HG03196 (cell line): ENCODE results near the gene HOXA3.

ENCODE experiments used
- ATAC-seq: cut with Tn5 transposase; IDR thresholded peaks from one replicate; pipeline ENCODE4 v1.9.1; 2021; ENCODE audit not compliant: unreplicated experiment

HOXA3 gene

DNA sequence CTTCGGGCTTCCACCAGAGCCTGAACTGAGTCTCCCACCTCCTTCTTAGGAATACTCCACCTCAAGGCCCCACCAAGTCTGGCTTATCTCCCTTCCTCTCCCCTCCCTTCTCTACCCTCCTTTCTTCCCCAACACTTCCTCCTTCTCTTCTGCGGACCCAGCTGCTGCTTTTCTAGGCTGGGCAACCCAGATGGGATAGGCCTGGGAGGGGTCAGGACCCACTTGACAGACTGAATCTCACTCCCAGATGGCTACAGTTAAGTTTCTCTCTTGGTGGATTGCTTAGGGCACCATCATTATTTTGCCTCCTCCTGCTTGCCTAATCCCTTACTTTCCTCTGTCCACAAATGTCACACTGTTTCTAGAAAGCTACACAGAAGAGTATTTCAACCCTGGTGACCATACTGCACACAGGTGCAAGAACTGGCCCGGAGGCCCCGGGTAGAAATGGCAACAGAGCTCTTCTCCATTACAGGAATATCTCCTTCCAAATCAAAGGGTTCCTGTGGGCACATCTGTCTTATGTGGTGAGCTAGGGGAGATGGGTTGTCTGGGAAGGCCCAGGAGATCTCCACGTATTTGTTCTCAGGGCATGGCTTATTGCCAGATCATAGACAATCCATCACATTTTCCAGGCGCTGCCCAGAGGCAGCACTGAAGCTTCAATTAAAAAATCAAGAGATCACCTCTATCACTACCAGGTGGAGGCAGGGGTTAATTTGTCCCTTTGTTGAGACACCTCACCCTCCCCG lies 37.8 kb upstream of the HOXA3 start:
- ATAC-seq = no peak

DNA sequence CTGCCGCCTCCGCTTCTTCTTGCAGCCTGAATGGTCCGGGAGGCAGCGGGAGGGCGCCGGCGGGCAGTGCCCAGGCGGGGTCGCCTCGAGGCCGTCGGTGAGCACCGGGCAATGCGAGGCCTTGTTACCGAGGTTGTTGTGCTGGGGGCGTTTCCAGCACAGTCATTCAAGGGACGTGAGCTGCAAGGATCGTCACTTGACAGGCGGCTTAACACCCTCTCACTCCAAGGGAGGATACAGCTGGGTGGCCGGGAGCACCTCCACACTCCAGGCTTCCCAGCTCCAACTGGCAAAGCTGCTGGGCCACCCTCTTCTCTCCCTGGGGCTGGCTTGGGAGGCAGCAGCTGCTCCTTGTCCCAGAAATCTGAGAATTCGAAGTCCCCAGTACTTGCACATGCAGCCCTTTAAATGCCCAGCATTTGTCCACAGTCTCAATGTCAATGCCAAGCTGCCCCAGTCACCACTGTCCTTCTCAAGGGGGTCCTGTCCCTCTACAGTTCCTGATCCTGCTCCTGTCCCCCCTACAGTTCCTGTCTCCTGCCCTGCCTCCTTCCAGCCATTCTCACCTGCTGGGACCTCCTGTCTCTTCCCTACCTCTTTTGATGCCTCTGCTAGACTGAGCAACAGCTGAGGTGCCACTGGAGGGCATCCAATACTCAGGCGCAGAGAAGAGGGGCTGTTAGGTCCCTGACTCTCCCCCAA lies 37.1 kb upstream of the HOXA3 start:
- ATAC-seq = no peak

DNA sequence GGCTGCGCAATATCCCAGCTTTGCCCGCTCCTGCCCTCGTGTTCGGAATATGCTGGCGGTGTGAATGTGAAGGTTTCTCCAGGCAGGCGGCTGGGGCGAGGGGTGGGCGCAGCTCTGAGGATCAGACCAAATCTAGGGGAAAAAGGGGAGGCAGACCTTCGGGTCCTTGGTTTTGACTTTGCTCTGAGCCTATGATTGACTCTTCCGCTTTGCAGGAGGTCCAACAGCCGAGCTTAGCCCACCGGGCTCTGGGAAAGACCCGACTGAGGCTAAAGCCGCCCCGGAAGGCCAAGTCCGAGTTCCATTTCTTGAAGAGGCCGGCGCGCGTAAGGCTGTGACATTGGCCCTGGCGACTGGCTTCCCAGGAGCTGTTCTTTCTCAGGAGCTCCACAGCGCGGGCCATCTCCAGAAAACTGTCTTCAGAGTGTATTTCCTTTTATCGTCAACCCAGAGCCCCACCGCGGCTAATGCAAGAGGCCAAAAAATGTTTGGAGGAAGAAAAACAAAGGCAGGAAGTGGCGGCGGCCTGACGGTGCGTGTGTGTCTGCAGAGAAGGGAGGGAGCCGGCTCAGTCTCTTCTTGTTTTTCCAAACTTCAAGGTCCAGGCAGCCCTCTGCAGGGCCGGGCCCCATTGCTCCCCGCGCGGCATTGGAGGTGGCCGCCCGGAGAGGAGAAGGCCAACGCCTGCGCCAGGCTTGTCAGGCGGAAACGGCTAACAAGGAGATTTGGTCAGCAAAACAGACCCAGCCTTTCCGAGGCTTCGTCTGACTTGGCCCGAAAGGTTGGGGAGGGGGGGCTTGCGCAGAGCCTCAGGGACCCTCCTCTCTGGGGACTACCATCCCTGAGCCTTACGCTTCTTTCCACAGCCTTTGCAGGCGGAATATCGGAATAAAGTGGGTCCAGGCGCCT lies 36.3 kb upstream of the HOXA3 start:
- ATAC-seq = no peak

- ATAC-seq = no peak
Measured at GRCh38 chr7:27187475-27188385, 35.3 kb upstream of the HOXA3 start.

- no peak for ATAC-seq
Measured at GRCh38 chr7:27186668-27187474, 34.5 kb upstream of the HOXA3 start.

DNA sequence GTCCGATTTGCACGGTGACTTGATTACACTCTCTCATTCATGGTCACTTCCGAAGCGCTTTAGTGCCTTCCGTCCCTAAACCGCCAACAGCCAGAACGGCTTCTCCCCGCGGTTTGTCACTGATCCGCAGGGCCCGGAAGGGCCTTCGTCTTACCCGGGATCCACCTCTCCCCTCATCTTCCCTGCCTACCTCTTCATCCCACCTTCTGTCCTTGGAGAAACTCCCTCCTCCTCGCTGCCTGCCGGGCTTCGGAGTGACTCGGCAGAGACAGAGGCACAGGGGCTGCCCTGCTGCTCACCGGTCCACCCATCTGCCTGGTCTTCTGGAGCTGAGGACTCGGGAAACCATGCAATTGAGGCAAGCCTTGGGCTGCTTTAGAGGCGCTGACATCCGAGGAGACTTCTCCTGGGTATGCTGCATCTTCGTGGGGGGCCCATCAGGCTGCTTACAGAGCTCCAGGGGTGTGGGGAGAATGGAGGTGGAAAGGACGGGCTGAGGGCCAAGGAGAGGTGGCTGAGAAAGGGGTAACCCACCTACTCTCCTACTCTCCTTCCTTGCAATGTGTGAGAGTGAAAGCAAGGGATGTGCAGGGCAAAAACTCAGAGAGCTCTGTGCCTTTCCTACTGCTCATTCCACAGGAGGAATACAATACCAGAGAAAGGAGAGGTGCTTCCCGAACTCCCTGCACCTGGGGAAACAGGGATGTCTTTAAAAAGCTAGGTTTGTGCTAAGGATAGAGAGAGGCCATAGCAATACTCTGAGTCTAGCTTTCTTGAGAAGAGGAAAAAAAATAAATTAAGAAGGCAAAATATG lies 33.7 kb upstream of the HOXA3 start:
- no peak for ATAC-seq

DNA sequence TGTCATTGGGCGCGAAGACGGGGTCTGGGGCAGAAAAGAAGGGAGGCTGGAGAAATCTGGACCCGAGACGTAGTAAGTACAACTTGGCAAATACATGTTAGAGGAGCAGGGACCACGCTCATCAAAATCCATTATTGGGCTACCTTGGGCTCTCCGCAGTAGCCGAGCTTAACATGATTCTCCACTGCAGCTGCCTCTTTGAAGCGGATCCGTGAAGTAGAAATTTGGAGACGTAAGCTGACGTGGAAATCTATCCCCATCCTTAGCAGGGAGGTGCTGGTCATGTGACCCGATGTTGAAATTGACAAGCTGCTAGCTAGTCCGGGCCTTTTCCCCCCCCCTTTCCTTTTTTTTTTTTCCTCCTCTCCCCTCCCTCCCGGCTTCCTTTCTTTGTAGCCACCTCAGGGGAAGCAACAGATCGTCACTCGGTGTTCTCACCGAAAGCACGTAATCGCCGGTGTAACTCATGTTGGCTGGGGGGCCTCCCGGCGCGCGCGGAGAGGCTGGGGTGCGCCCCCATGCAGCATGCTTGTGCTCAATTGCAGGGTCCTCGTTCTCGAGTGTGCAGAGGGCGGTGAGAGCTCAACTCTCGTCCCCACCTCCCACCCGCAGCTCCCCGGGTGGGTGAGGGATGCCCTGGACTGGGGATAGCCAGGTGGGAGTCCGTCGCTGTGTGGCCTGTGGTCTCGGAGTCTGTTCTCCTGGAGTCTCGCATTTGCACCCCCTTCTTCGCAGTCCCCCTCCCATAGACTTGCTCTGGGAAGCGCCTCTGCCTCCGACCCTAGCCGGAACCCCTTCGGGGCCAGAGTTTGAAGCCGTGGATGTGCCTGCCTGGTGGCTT lies 32.9 kb upstream of the HOXA3 start, which contains the start of gene HOXA11:
Gene HOXA11 (minus strand): TSS at position 220 of the 841 bp plus-strand sequence. CDS start 88 bp downstream, at position 132.
- ATAC-seq = no peak

DNA sequence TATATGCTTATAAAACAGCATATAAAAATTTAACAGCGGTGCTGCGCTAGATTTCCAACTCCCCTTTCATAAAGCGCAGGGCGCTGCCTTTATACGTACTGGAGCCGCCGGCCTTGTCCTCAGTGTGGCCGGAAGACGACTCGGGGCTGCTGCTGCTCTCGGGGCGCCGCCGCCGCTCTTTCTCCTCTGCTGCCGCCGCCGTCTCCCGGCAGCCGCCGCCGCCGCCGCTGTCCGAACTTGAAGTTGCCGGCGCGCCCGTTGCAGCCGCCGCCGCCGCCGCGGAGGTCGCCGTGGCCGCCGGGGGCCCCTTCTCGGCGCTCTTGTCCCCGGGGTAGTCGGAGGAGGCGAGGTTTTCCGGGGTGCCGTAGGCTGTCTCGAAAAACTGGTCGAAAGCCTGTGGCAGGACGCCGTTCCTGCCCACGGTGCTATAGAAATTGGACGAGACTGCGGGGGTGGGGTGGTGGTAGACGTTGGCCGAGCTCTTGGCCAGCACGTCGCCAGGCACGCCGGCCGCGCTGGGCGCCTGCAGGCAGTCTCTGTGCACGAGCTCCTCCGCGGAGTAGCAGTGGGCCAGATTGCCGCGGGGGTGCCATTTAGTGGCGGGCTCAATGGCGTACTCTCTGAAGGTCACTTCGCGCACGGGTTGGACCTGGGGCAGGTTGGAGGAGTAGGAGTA lies 32.1 kb upstream of the HOXA3 start:
- ATAC-seq = no peak

DNA sequence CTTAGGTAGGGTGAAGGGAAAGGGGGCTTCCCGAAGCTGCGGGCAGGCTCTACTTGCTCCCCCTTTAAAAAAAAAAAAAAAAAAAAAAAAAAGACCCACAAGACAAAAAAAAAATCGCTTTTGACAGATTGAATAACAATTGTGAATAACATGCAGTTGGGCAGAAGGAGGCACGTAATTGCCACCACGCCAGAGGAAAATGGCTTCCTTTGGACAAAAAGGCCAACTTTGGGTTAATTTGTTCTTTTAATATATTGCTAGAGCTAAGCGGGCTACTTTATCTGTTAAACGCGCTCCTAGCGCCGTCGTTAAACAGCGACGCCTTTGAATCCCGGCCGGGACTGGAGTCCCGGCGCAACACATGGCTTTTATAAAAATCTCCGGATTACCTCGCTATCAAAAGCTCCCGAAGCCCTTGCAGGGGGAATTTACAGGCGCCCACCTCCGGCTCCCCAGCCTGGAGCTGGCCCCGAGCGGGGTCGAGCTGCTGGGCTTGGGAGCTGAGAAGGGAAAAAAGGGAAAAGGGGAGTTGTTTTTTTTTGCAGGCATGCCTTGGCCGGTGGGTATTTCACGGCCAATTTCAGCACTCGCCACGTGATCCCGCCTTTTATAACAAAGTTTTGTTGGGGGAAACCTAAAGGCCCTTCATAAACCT lies 31.4 kb upstream of the HOXA3 start:
- no peak for ATAC-seq

DNA sequence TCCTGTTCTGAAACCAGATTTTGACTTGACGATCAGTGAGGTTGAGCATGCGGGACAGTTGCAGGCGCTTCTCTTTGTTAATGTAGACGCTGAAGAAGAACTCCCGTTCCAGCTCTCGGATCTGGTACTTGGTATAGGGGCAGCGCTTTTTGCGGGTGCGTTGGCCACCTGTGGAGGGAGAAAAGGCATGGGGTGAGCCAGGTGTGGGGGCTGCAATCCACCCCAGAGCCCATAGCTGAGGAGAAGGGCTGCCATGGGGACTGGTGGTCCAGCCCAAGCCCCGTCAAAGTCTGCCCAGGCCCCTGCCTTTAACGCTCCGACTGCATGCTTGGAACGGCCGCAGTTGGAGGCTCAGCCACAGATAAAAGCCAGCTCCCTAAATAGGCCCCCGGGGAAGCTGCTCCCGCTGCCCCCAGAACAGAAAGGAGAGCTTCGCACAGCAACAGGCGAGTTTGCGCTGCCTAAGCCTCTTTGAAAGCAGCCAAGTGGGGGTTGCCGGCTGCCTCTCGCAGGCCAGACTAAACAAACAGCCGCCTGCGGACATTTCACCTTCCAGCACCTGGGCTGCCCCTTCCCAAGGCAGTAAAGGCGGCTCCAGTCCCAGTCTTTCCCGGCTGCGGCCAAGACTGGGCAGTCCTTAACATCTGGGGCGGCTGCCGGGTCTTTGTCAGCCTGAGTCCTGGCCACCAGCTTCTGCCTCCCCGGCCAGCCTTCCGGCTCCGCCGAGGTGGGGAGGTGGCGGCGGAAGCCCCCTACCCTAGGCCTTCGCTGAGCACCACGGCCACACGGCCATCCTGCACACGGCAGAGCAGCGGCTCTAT lies 30.7 kb upstream of the HOXA3 start:
- ATAC-seq = no peak

DNA sequence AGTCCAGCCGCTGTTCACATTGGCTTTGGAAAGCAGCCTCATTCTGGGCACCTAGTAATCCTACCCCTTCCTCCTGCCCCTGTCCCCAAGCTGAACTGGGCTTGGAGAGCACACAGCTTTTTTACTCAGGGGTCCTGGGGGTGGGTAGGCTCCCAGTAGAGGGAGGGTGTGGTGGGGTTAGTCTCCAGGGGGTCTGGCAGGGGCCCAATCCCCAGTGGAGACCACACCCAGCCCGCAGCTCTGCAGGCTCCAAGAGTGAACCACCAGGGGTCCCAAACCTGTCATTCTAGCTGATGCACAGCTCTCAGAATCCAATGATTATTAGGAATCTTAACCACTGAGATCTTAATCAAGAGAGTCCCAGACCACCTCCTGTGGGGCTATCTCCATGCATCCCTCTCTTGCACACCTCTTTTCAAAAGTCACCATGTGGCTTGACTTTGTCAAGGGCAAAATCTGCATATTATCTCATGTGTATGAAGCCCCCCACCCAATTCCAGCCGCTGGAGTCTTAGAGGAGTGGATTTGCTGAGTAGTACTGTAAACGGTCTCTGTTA lies 30.0 kb upstream of the HOXA3 start:
- no peak for ATAC-seq

DNA sequence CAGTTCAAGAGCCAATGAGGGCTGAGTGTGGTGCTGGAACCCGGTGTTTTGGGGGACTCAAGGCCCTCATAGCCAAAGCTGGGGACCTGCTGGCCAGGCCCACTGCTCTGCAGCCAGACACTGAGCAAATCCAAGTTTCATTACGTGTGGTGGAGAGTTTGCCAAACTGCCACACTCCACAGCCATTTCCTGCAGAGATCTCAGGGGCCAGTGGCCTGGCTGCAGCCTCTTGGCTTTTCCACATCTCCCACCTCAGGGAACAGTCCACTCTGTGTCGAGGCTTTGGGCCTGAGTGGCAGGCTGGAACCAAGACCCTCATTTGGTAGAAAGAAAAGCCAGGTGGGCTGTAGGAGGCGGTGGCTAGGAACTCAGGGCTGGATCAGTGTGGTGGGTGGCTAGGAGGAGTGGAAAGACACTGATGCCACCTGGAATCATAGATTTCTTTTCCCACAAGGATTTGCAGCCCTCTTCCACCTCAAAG lies 29.5 kb upstream of the HOXA3 start:
- ATAC-seq = no peak

- no peak for ATAC-seq
Measured at GRCh38 chr7:27180431-27181420, 28.3 kb upstream of the HOXA3 start.
